Glomerular endothelial cell (primary cell): ENCODE measurements around the gene SHISAL2B. TPM values are rescaled to one million over a fixed set of nuclear protein-coding genes. Genes with fewer than 3 reads are reported as not detected.

Experiments
- total RNA-seq: library from RNA; depleted of rRNA; stranded (reverse); fragments of >200 nt; gene quantifications from 2 replicates; pipeline ENCODE4 v1.2.3, GENCODE V29; 2015

The SHISAL2B gene
- total RNA-seq, 1 donor from 2014 or later: not detected

Other genes with a start within 250 kb of the SHISAL2B start
- 23.9 and 24.1 TPM in 2 replicates for gene RGS7BP, start 184.5 kb upstream of the SHISAL2B start, total RNA-seq
- gene SREK1IP1, start 78.2 kb downstream of the SHISAL2B start, total RNA-seq: 8.8 and 11.5 TPM in 2 replicates
- gene CWC27, start 78.4 kb downstream of the SHISAL2B start, total RNA-seq: 12.7 and 24.0 TPM in 2 replicates